22Rv1 (cell line): ENCODE data around the gene S1PR1.
A peak's percentile ranks its signal among the peaks of the same experiment; 100 is the strongest.

Experiments
- H3K27ac ChIP-seq: fragments of 450-650 bp; 2 replicates; pipeline ENCODE4 v1.5.1; 2017
- CTCF ChIP-seq: fragments of 450-650 bp; IDR thresholded peaks from 2 replicates; pipeline ENCODE4 v1.5.1; 2017; ENCODE audit warnings: mild to moderate bottlenecking
- ZFX ChIP-seq: fragments of 450-650 bp; IDR thresholded peaks from 2 replicates; pipeline ENCODE4 v1.6.1; 2017; ENCODE audit warnings: antibody characterized with exemption, borderline replicate concordance

S1PR1 gene

GRCh38 chr1:101238031-101238628 lies 1.3 kb downstream of the S1PR1 start:
- H3K27ac ChIP-seq, result no peak overlapping the region
- TF ChIP-seq ZFX (no peak), CTCF (no peak)

- TF ChIP-seq CTCF (peak; percentile 96), ZFX (no peak)
- H3K27ac ChIP-seq, result no peak overlapping the region
Measured at GRCh38 chr1:101238681-101239094, 1.9 kb downstream of the S1PR1 start.

DNA sequence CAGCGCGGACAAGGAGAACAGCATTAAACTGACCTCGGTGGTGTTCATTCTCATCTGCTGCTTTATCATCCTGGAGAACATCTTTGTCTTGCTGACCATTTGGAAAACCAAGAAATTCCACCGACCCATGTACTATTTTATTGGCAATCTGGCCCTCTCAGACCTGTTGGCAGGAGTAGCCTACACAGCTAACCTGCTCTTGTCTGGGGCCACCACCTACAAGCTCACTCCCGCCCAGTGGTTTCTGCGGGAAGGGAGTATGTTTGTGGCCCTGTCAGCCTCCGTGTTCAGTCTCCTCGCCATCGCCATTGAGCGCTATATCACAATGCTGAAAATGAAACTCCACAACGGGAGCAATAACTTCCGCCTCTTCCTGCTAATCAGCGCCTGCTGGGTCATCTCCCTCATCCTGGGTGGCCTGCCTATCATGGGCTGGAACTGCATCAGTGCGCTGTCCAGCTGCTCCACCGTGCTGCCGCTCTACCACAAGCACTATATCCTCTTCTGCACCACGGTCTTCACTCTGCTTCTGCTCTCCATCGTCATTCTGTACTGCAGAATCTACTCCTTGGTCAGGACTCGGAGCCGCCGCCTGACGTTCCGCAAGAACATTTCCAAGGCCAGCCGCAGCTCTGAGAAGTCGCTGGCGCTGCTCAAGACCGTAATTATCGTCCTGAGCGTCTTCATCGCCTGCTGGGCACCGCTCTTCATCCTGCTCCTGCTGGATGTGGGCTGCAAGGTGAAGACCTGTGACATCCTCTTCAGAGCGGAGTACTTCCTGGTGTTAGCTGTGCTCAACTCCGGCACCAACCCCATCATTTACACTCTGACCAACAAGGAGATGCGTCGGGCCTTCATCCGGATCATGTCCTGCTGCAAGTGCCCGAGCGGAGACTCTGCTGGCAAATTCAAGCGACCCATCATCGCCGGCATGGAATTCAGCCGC lies 2.5 kb downstream of the S1PR1 start:
- no peak for TF ChIP-seq ZFX
- peak; percentile 76 for TF ChIP-seq CTCF
- no peak overlapping the region for H3K27ac ChIP-seq

DNA sequence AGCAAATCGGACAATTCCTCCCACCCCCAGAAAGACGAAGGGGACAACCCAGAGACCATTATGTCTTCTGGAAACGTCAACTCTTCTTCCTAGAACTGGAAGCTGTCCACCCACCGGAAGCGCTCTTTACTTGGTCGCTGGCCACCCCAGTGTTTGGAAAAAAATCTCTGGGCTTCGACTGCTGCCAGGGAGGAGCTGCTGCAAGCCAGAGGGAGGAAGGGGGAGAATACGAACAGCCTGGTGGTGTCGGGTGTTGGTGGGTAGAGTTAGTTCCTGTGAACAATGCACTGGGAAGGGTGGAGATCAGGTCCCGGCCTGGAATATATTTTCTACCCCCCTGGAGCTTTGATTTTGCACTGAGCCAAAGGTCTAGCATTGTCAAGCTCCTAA lies 3.2 kb downstream of the S1PR1 start:
- no peak overlapping the region for H3K27ac ChIP-seq
- TF ChIP-seq ZFX, result no peak
- TF ChIP-seq CTCF, result no peak

DNA sequence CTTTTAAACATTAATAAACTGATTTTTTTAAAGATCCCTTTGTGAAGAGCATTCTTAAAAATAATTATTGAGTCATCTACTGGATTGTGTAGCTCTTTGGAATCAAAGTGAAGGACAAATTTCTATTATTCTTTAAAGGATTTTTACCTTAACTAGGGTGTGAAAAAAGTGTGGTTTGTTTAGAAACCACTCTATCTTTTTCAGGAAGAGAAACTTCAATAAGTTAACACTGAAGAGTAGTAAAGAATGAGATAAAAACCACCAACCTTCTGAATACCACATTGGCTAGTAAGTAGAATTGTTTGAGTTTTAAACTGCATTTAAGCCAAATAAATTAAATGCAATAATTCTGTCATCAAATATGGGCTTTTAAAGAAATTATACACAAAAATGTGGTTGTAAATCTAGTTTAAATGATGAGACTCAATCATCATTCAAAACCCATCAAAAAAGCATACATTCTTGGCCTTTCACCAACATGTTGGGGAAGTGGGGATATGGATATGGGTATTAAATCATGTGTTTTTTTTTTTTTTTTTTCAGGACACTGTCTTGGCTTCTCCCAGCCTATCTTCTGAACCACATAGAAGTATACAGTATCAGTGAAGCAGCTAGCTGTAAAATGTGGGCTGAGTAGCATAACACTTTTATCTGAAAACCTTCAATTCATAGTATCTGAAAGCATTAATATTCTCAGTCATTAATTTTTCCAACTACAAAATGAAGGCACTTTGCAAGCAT lies 4.8 kb downstream of the S1PR1 start:
- H3K27ac ChIP-seq, result no peak overlapping the region
- TF ChIP-seq ZFX, result no peak
- no peak for TF ChIP-seq CTCF

DNA sequence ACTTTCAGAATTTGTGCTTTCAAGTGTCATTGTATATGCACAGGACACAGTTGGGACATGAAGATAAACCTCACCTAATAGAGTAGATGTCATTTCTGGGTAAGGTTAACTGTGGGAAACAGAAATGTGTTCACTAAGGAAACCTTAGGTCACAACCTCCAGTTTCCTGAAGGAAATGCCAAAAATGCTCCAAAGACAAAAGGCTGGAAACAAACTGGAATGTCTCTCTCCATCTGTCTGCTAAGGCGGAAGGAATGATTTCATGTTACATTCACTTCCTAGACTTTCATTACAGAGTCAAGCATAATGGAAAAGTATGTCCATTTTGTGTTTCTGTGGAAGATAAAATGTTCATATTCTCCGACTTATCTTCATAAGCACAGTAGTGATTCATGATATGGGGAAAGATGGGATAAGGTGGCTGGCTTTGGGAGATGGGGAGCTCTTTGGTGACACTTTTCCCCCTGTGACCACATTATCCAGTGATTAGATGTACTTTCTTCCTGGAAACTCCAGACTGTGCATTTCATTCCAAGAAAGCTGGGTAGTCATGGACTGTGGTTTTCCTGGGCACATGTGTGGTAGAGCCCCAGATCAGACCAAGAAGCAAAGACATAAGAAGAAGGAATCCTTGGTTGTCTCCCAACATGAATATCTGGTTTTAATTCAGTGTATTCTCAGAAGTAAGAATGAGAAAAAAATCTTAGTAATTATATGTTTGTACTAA lies 5.7 kb downstream of the S1PR1 start:
- H3K27ac ChIP-seq, result no peak overlapping the region
- TF ChIP-seq ZFX, result no peak
- no peak for TF ChIP-seq CTCF
